ENCODE results near the gene RSAD1.

Gene RSAD1

GRCh38 chr17:50459756-50460155 is 18.9 kb upstream of the RSAD1 start:
- Histone ChIP-seq H3K9ac (ENCODE audit: low read length) (no peak overlapping the region), H3K27me3 (ENCODE audit: control insufficient read depth, insufficient read depth, low read length) (no peaks in the 10 kb centered on the region), H3K27ac (ENCODE audit: low read length) (no peak overlapping the region), H3K4me1 (ENCODE audit: control insufficient read depth, low read depth, low read length) (no peaks in the 10 kb centered on the region), H3K36me3 (ENCODE audit: control insufficient read depth, low read depth, low read length) (no peaks in the 10 kb centered on the region), H3K4me3 (ENCODE audit: low read length) (no peak overlapping the region), H3K9me3 (ENCODE audit: control insufficient read depth, low read depth, low read length) (no peaks in the 10 kb centered on the region)

GRCh38 chr17:50460831-50461526 is 17.7 kb upstream of the RSAD1 start:
- Histone ChIP-seq H3K9me3 (ENCODE audit: control insufficient read depth, low read depth, low read length) (no peaks in the 10 kb centered on the region), H3K27me3 (ENCODE audit: control insufficient read depth, insufficient read depth, low read length) (no peaks in the 10 kb centered on the region), H3K27ac (ENCODE audit: low read length) (no peak overlapping the region), H3K4me3 (ENCODE audit: low read length) (no peak overlapping the region), H3K9ac (ENCODE audit: low read length) (no peak overlapping the region), H3K36me3 (ENCODE audit: control insufficient read depth, low read depth, low read length) (no peaks in the 10 kb centered on the region), H3K4me1 (ENCODE audit: control insufficient read depth, low read depth, low read length) (no peaks in the 10 kb centered on the region)

GRCh38 chr17:50461550-50462132 is 17.0 kb upstream of the RSAD1 start:
- no peak overlapping the region for H3K27ac ChIP-seq (ENCODE audit: low read length)
- no peaks in the 10 kb centered on the region for H3K27me3 ChIP-seq (ENCODE audit: control insufficient read depth, insufficient read depth, low read length)
- H3K36me3 ChIP-seq (ENCODE audit: control insufficient read depth, low read depth, low read length): no peaks in the 10 kb centered on the region

GRCh38 chr17:50462446-50462845 is 16.2 kb upstream of the RSAD1 start:
- no peak overlapping the region for H3K27ac ChIP-seq (ENCODE audit: low read length)
- H3K36me3 ChIP-seq (ENCODE audit: control insufficient read depth, low read depth, low read length): no peaks in the 10 kb centered on the region
- no peak overlapping the region for H3K9ac ChIP-seq (ENCODE audit: low read length)
- H3K27me3 ChIP-seq (ENCODE audit: control insufficient read depth, insufficient read depth, low read length): peaks cover 6% of the 10 kb centered on the region
- no peaks in the 10 kb centered on the region for H3K9me3 ChIP-seq (ENCODE audit: control insufficient read depth, low read depth, low read length)
- no peak overlapping the region for H3K4me3 ChIP-seq (ENCODE audit: low read length)
- H3K4me1 ChIP-seq (ENCODE audit: control insufficient read depth, low read depth, low read length): no peaks in the 10 kb centered on the region

More at GRCh38 chr17:50461550-50462132, 17.0 kb upstream of the RSAD1 start:
- Histone ChIP-seq H3K4me1 (ENCODE audit: control insufficient read depth, low read depth, low read length) (no peaks in the 10 kb centered on the region), H3K9ac (ENCODE audit: low read length) (no peak overlapping the region), H3K4me3 (ENCODE audit: low read length) (no peak overlapping the region), H3K9me3 (ENCODE audit: control insufficient read depth, low read depth, low read length) (no peaks in the 10 kb centered on the region)

GRCh38 chr17:50464121-50464520 is 14.5 kb upstream of the RSAD1 start:
- H3K4me3 ChIP-seq (ENCODE audit: low read length): no peak overlapping the region
- no peak overlapping the region for H3K9ac ChIP-seq (ENCODE audit: low read length)
- H3K27me3 ChIP-seq (ENCODE audit: control insufficient read depth, insufficient read depth, low read length): peaks cover 23% of the 10 kb centered on the region
- H3K27ac ChIP-seq (ENCODE audit: low read length): no peak overlapping the region
- no peaks in the 10 kb centered on the region for H3K9me3 ChIP-seq (ENCODE audit: control insufficient read depth, low read depth, low read length)
- H3K36me3 ChIP-seq (ENCODE audit: control insufficient read depth, low read depth, low read length): no peaks in the 10 kb centered on the region
- no peaks in the 10 kb centered on the region for H3K4me1 ChIP-seq (ENCODE audit: control insufficient read depth, low read depth, low read length)

- no peak overlapping the region for H3K9ac ChIP-seq (ENCODE audit: low read length)
- no peaks in the 10 kb centered on the region for H3K36me3 ChIP-seq (ENCODE audit: control insufficient read depth, low read depth, low read length)
- peaks cover 29% of the 10 kb centered on the region for H3K27me3 ChIP-seq (ENCODE audit: control insufficient read depth, insufficient read depth, low read length)
- H3K27ac ChIP-seq (ENCODE audit: low read length): no peak overlapping the region
- no peak overlapping the region for H3K4me3 ChIP-seq (ENCODE audit: low read length)
- H3K9me3 ChIP-seq (ENCODE audit: control insufficient read depth, low read depth, low read length): no peaks in the 10 kb centered on the region
- no peaks in the 10 kb centered on the region for H3K4me1 ChIP-seq (ENCODE audit: control insufficient read depth, low read depth, low read length)
Measured at GRCh38 chr17:50464736-50465135, 13.9 kb upstream of the RSAD1 start.

- Histone ChIP-seq H3K27me3 (ENCODE audit: control insufficient read depth, insufficient read depth, low read length) (peaks cover 33% of the 10 kb centered on the region), H3K36me3 (ENCODE audit: control insufficient read depth, low read depth, low read length) (no peaks in the 10 kb centered on the region), H3K9me3 (ENCODE audit: control insufficient read depth, low read depth, low read length) (no peaks in the 10 kb centered on the region), H3K9ac (ENCODE audit: low read length) (no peak overlapping the region), H3K27ac (ENCODE audit: low read length) (no peak overlapping the region), H3K4me3 (ENCODE audit: low read length) (no peak overlapping the region), H3K4me1 (ENCODE audit: control insufficient read depth, low read depth, low read length) (no peaks in the 10 kb centered on the region)
Measured at GRCh38 chr17:50465171-50465570, 13.5 kb upstream of the RSAD1 start.

GRCh38 chr17:50465635-50466034 is 13.0 kb upstream of the RSAD1 start:
- H3K9ac ChIP-seq (ENCODE audit: low read length): no peak overlapping the region
- no peaks in the 10 kb centered on the region for H3K36me3 ChIP-seq (ENCODE audit: control insufficient read depth, low read depth, low read length)
- H3K4me3 ChIP-seq (ENCODE audit: low read length): no peak overlapping the region
- H3K9me3 ChIP-seq (ENCODE audit: control insufficient read depth, low read depth, low read length): no peaks in the 10 kb centered on the region
- H3K4me1 ChIP-seq (ENCODE audit: control insufficient read depth, low read depth, low read length): no peaks in the 10 kb centered on the region
- H3K27ac ChIP-seq (ENCODE audit: low read length): no peak overlapping the region
- H3K27me3 ChIP-seq (ENCODE audit: control insufficient read depth, insufficient read depth, low read length): peaks cover 38% of the 10 kb centered on the region

GRCh38 chr17:50466371-50467113 is 12.1 kb upstream of the RSAD1 start:
- H3K4me1 ChIP-seq (ENCODE audit: control insufficient read depth, low read depth, low read length): no peaks in the 10 kb centered on the region
- H3K9ac ChIP-seq (ENCODE audit: low read length): no peak overlapping the region
- H3K27ac ChIP-seq (ENCODE audit: low read length): no peak overlapping the region
- H3K9me3 ChIP-seq (ENCODE audit: control insufficient read depth, low read depth, low read length): no peaks in the 10 kb centered on the region
- no peak overlapping the region for H3K4me3 ChIP-seq (ENCODE audit: low read length)
- no peaks in the 10 kb centered on the region for H3K36me3 ChIP-seq (ENCODE audit: control insufficient read depth, low read depth, low read length)
- peaks cover 38% of the 10 kb centered on the region for H3K27me3 ChIP-seq (ENCODE audit: control insufficient read depth, insufficient read depth, low read length)

- peaks cover 38% of the 10 kb centered on the region for H3K27me3 ChIP-seq (ENCODE audit: control insufficient read depth, insufficient read depth, low read length)
- H3K9me3 ChIP-seq (ENCODE audit: control insufficient read depth, low read depth, low read length): no peaks in the 10 kb centered on the region
- no peak overlapping the region for H3K4me3 ChIP-seq (ENCODE audit: low read length)
- no peaks in the 10 kb centered on the region for H3K4me1 ChIP-seq (ENCODE audit: control insufficient read depth, low read depth, low read length)
- no peaks in the 10 kb centered on the region for H3K36me3 ChIP-seq (ENCODE audit: control insufficient read depth, low read depth, low read length)
- no peak overlapping the region for H3K27ac ChIP-seq (ENCODE audit: low read length)
- no peak overlapping the region for H3K9ac ChIP-seq (ENCODE audit: low read length)
Measured at GRCh38 chr17:50467114-50467854, 11.4 kb upstream of the RSAD1 start.

GRCh38 chr17:50467855-50468303 is 10.8 kb upstream of the RSAD1 start:
- Histone ChIP-seq H3K9ac (ENCODE audit: low read length) (no peak overlapping the region), H3K4me1 (ENCODE audit: control insufficient read depth, low read depth, low read length) (no peaks in the 10 kb centered on the region), H3K27me3 (ENCODE audit: control insufficient read depth, insufficient read depth, low read length) (peaks cover 38% of the 10 kb centered on the region), H3K27ac (ENCODE audit: low read length) (no peak overlapping the region), H3K9me3 (ENCODE audit: control insufficient read depth, low read depth, low read length) (no peaks in the 10 kb centered on the region), H3K36me3 (ENCODE audit: control insufficient read depth, low read depth, low read length) (no peaks in the 10 kb centered on the region), H3K4me3 (ENCODE audit: low read length) (no peak overlapping the region)

All from iPS-18a (cell line).